Endothelial cell of umbilical vein (primary cell): ENCODE results near the gene FERMT2. TPM values are rescaled to one million over a fixed set of nuclear protein-coding genes. Genes with fewer than 3 reads are reported as not detected.

Source experiments
- BruUV-seq: library from RNA; stranded (reverse); fragments of 400-500 nt; replicated peaks from 2 replicates; lab custom pipeline; 2021; lab: Mats Ljungman, UMichigan
- CTCF ChIA-PET: fragments of 300-600, 350-600 bp; sonication (Branson Sonifier 250); formaldehyde crosslinking; loops from one replicate; lab custom pipeline; 2021; ENCODE audit warnings: antibody characterized with exemption, inconsistent platforms; lab: Charles Lee
- POLR2A ChIA-PET: fragments of 300-600, 350-600 bp; sonication (Branson Sonifier 250); formaldehyde crosslinking; loops from one replicate; lab custom pipeline; 2021; ENCODE audit warnings: antibody characterized with exemption, inconsistent platforms; lab: Charles Lee
- DNase-seq: peaks from one replicate; pipeline ENCODE4 v3.0.0-alpha.2; 2011; ENCODE audit warnings: low read depth, low spot score
- FAIRE-seq: peaks from 2 replicates; lab custom pipeline; 2011; peaks lifted over from hg19 to GRCh38; lab: Jason Lieb, UNC
- H2AFZ ChIP-seq: 2 replicates; pipeline ENCODE4 v1.6.0; 2012; ENCODE audit warnings: low read depth, low read length, control low read depth, inconsistent platforms
- H3K27ac ChIP-seq: 2 replicates; pipeline ENCODE4 v1.5.1; 2011; ENCODE audit warnings: low read depth, mild to moderate bottlenecking, control low read depth, low read length, moderate library complexity; ENCODE audit not compliant: insufficient read depth
- H3K27me3 ChIP-seq, 2 experiments: 2 replicates each; pipeline versions ENCODE4 v1.6.0 to v1.6.1; 2011; ENCODE audit warnings: low read length in 2 of 2, mixed read lengths in 1 of 2; ENCODE audit not compliant: control insufficient read depth in 2 of 2, insufficient read depth in 2 of 2
- H3K36me3 ChIP-seq, 2 experiments: 2 replicates in 1 of 2; 3 replicates in 1 of 2; pipeline ENCODE4 v1.5.1; 2011; ENCODE audit warnings: low read length in 2 of 2, mild to moderate bottlenecking in 1 of 2, moderate library complexity in 1 of 2; ENCODE audit not compliant: control insufficient read depth in 2 of 2, insufficient read depth in 2 of 2; ENCODE audit errors: extremely low read depth in 1 of 2
- H3K4me1 ChIP-seq: 3 replicates; pipeline ENCODE4 v1.5.1; 2011; ENCODE audit warnings: mild to moderate bottlenecking, low read length; ENCODE audit not compliant: control insufficient read depth, insufficient read depth; ENCODE audit errors: extremely low read depth
- H3K4me2 ChIP-seq: 2 replicates; pipeline ENCODE4 v1.6.1; 2011; ENCODE audit warnings: low read length, control low read depth, mixed read lengths; ENCODE audit not compliant: insufficient read depth
- H3K4me3 ChIP-seq, 3 experiments: fragments of 200-600 bp in 1 of 3; sonication (generic), shearing (Covaris generic) in 1 of 3; replicated peaks in 1 of 3; 2 replicates each; pipeline ENCODE4 v1.5.1; 2011 to 2016; ENCODE audit warnings: control low read depth in 3 of 3, low read length in 3 of 3, mild to moderate bottlenecking in 2 of 3, inconsistent platforms in 1 of 3, low read depth in 1 of 3, moderate library complexity in 1 of 3; ENCODE audit not compliant: insufficient read depth in 1 of 3
- H3K79me2 ChIP-seq: 2 replicates; pipeline ENCODE4 v1.6.0; 2012; ENCODE audit warnings: low read length, inconsistent platforms; ENCODE audit not compliant: control insufficient read depth, insufficient read depth
- H3K9ac ChIP-seq: replicated peaks from 2 replicates; pipeline ENCODE3; 2011; ENCODE audit warnings: low read length, control low read depth; ENCODE audit not compliant: insufficient read depth; ENCODE audit errors: extremely low read depth
- H3K9me1 ChIP-seq: replicated peaks from 3 replicates; pipeline ENCODE4 v1.6.0; 2011; ENCODE audit warnings: mild to moderate bottlenecking, low read length; ENCODE audit not compliant: control insufficient read depth, insufficient read depth; ENCODE audit errors: extremely low read depth
- H3K9me3 ChIP-seq: replicated peaks from 2 replicates; pipeline ENCODE4 v1.5.1; 2012; ENCODE audit warnings: low read length, inconsistent platforms; ENCODE audit not compliant: control insufficient read depth, insufficient read depth
- H4K20me1 ChIP-seq: replicated peaks from 2 replicates; pipeline ENCODE3; 2011; ENCODE audit warnings: mild to moderate bottlenecking, low read length; ENCODE audit not compliant: control insufficient read depth, insufficient read depth; ENCODE audit errors: extremely low read depth
- EZH2 ChIP-seq: IDR thresholded peaks from 2 replicates; pipeline ENCODE4 v1.6.1; 2012; ENCODE audit warnings: borderline replicate concordance, low read depth, mild to moderate bottlenecking, moderate library complexity, low read length, inconsistent platforms; ENCODE audit not compliant: severe bottlenecking
- FOS ChIP-seq: IDR thresholded peaks from 2 replicates; pipeline ENCODE4 v1.6.1; 2011; ENCODE audit warnings: mild to moderate bottlenecking, low read length, moderate library complexity, borderline replicate concordance; ENCODE audit not compliant: insufficient read depth
- GATA2 ChIP-seq: IDR thresholded peaks from 2 replicates; pipeline ENCODE4 v1.7.0; 2011; ENCODE audit warnings: low read depth, mild to moderate bottlenecking, moderate library complexity, mixed read lengths, low read length; ENCODE audit not compliant: insufficient read length, insufficient read depth
- JUN ChIP-seq: IDR thresholded peaks from 2 replicates; pipeline ENCODE4 v1.6.1; 2011; ENCODE audit warnings: borderline replicate concordance, low read depth; ENCODE audit not compliant: insufficient read length, insufficient read depth
- MYC ChIP-seq: IDR thresholded peaks from one replicate; pipeline ENCODE4 v1.6.1; 2011; ENCODE audit warnings: mild to moderate bottlenecking, low read depth, low read length
- POLR2A ChIP-seq: IDR thresholded peaks from 2 replicates; pipeline ENCODE4 v1.6.1; 2012; ENCODE audit warnings: low read depth, mild to moderate bottlenecking, control low read depth, low read length
- POLR2AphosphoS5 ChIP-seq: IDR thresholded peaks from 2 replicates; pipeline ENCODE4 v1.6.1; 2012; ENCODE audit warnings: low read depth, mild to moderate bottlenecking, control low read depth, low read length, moderate library complexity; ENCODE audit not compliant: insufficient read depth
- dilution Hi-C: fragments of 300-500 bp; cut with MboI; formaldehyde crosslinking; loops from one replicate; pipeline ENCODE4 v1.15.0; 2019; ENCODE audit warnings: low sequenced_read_pairs; ENCODE audit not compliant: extremely low pct_ligation_motif_present
- intact Hi-C: fragments of 100-400 bp; cut with micrococcal nuclease; formaldehyde crosslinking; loops from one replicate; pipeline ENCODE4 v1.10.0; 2022
- polyA plus RNA-seq, 4 experiments: library from polyadenylated mRNA; depleted of rRNA in 3 of 4; stranded (reverse) in 3 of 4; unstranded in 1 of 4; fragments of >200 nt; gene quantifications; 2 replicates each; pipeline versions ENCODE4 v1.2.1 to v1.2.3, GENCODE V29; 2011 to 2012; ENCODE audit warnings: missing spikeins in 1 of 4
- total RNA-seq: library from RNA; stranded (reverse); gene quantifications from 2 replicates; pipeline ENCODE4 v1.2.3, GENCODE V29; 2021
- TF ChIP-seq, protein P1 (sequence below), 2 donors: IDR thresholded peaks; 1 replicate in 1 of 2; 2 replicates in 1 of 2; pipeline ENCODE4 v1.5.1; 2011; ENCODE audit warnings: low read length in 2 of 2, mild to moderate bottlenecking in 2 of 2, moderate library complexity in 2 of 2, control low read depth in 1 of 2, inconsistent platforms in 1 of 2, low read depth in 1 of 2; ENCODE audit not compliant: insufficient read depth in 1 of 2; ENCODE audit errors: extremely low read depth in 1 of 2
- TF ChIP-seq, protein P2 (sequence below): IDR thresholded peaks from 2 replicates; pipeline ENCODE4 v1.6.1; 2011; ENCODE audit not compliant: insufficient read depth, insufficient read length

FERMT2 gene
- total and polyA plus RNA-seq, 2 donors (not counting 3 experiments of a cell fraction or from before 2014, with no cell fraction given), result 58.7 to 108 TPM

DNA sequence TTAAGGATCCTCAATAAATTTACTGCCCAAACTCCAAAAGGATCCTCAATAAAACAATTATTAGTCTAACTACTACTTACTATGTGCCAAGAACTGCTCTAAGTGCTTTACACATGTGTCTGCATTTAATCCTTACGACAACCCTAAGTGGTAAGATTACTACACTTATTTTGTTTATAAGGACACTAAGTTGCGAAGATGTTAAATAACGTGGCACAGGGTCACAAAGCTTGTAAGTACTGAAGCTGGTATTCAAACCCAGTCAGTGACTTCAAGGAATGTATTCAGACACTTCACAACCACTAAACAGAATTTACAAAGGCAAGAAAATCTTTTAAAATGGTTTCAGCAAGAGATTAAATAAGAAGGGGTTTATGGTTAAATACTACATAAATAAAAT, 13.0 kb downstream of the FERMT2 start:
- POLR2A ChIA-PET, result interaction anchor here (0.6 kb wide), 1 partner anchor 101 kb away, joined by 9 read pairs; no protein-coding TSS in a partner anchor
- CTCF ChIA-PET, result interaction anchor here (1.2 kb wide), 1 partner anchor 16 kb away, joined by 3 read pairs; no protein-coding TSS in a partner anchor
- no TSS peak for BruUV-seq
- intact Hi-C loops (no loop called here), dilution Hi-C loops (no loop called here)
- no peak overlapping the region for H3K4me2 ChIP-seq
- H4K20me1 ChIP-seq, result peaks cover 16% of the 10 kb centered on the region
- no peaks in the 10 kb centered on the region for H3K36me3 ChIP-seq
- no peaks in the 10 kb centered on the region for H3K4me1 ChIP-seq
- H3K9me3 ChIP-seq, result no peaks in the 10 kb centered on the region
- H3K27me3 ChIP-seq, result no peaks in the 10 kb centered on the region
- TF ChIP-seq POLR2AphosphoS5, result no peak
- TF ChIP-seq MYC, result no peak
- TF ChIP-seq EZH2, result no peak
- no peak for TF ChIP-seq FOS
- TF ChIP-seq JUN, result no peak
- TF ChIP-seq GATA2, result no peak
- no peak for TF ChIP-seq POLR2A
- TF ChIP-seq, protein P1, sequence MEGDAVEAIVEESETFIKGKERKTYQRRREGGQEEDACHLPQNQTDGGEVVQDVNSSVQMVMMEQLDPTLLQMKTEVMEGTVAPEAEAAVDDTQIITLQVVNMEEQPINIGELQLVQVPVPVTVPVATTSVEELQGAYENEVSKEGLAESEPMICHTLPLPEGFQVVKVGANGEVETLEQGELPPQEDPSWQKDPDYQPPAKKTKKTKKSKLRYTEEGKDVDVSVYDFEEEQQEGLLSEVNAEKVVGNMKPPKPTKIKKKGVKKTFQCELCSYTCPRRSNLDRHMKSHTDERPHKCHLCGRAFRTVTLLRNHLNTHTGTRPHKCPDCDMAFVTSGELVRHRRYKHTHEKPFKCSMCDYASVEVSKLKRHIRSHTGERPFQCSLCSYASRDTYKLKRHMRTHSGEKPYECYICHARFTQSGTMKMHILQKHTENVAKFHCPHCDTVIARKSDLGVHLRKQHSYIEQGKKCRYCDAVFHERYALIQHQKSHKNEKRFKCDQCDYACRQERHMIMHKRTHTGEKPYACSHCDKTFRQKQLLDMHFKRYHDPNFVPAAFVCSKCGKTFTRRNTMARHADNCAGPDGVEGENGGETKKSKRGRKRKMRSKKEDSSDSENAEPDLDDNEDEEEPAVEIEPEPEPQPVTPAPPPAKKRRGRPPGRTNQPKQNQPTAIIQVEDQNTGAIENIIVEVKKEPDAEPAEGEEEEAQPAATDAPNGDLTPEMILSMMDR (IDR thresholded peaks at IDR 0.05; ENCODE audit: extremely low read depth in 1 of 2, insufficient read depth in 1 of 2, low read depth in 1 of 2, low read length in 2 of 2), result no peak
- TF ChIP-seq, protein P2, sequence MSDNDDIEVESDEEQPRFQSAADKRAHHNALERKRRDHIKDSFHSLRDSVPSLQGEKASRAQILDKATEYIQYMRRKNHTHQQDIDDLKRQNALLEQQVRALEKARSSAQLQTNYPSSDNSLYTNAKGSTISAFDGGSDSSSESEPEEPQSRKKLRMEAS, result no peak
- no peak overlapping the region for H3K27ac ChIP-seq
- H3K4me3 ChIP-seq, result no peak overlapping the region
- FAIRE-seq, result no peak
- no peak for DNase-seq
- no peak overlapping the region for H2AFZ ChIP-seq
- no peak overlapping the region for H3K9ac ChIP-seq
- peaks cover 2% of the 10 kb centered on the region for H3K9me1 ChIP-seq
- H3K79me2 ChIP-seq, result peaks cover 90% of the 10 kb centered on the region
